Kidney epithelial cell (primary cell): ENCODE results near the gene FGR. TPM values are rescaled to one million over a fixed set of nuclear protein-coding genes. Genes with fewer than 3 reads are reported as not detected.
A peak's percentile ranks its signal among the peaks of the same experiment; 100 is the strongest.

Experiments
- DNase-seq: peaks from one replicate; pipeline ENCODE4 v3.0.0-alpha.2; 2010; ENCODE audit warnings: low read depth
- H3K27me3 ChIP-seq: 2 replicates; pipeline ENCODE4 v1.6.0; 2011; ENCODE audit warnings: low read length; ENCODE audit not compliant: control insufficient read depth, insufficient read depth
- H3K36me3 ChIP-seq: 2 replicates; pipeline ENCODE4 v1.5.1; 2011; ENCODE audit warnings: low read length; ENCODE audit not compliant: control insufficient read depth, insufficient read depth
- H3K4me3 ChIP-seq: 2 replicates; pipeline ENCODE4 v1.5.1; 2011; ENCODE audit warnings: low read depth, mild to moderate bottlenecking, control low read depth, low read length
- CTCF ChIP-seq: IDR thresholded peaks from 2 replicates; pipeline ENCODE4 v1.5.1; 2011; ENCODE audit warnings: mild to moderate bottlenecking, moderate library complexity, low read length, control low read depth, inconsistent platforms; ENCODE audit not compliant: insufficient read depth, poor library complexity, severe bottlenecking
- total RNA-seq: library from RNA; depleted of rRNA; stranded (reverse); fragments of >200 nt; gene quantifications from 2 replicates; pipeline ENCODE4 v1.2.3, GENCODE V29; 2015

Gene FGR
- total RNA-seq, 1 donor from 2014 or later = not detected

- no peak overlapping the region for H3K4me3 ChIP-seq
These were observed 41.4 kb upstream of the FGR start for GRCh38 chr1:27676410-27676809.

GRCh38 chr1:27672750-27673112 is 37.7 kb upstream of the FGR start:
- no peak for TF ChIP-seq CTCF
- DNase-seq = no peak
- no peaks in the 10 kb centered on the region for H3K36me3 ChIP-seq
- H3K27me3 ChIP-seq = no peaks in the 10 kb centered on the region
- peak overlapping the region; percentile 33 for H3K4me3 ChIP-seq

More at GRCh38 chr1:27676410-27676809, 41.4 kb upstream of the FGR start:
- TF ChIP-seq CTCF = no peak
- DNase-seq = no peak
- H3K36me3 ChIP-seq = no peaks in the 10 kb centered on the region
- no peaks in the 10 kb centered on the region for H3K27me3 ChIP-seq

GRCh38 chr1:27671964-27672749 is 37.2 kb upstream of the FGR start, which contains the start of gene IFI6:
IFI6 (minus strand) TSS chr1:27672192; CDS start chr1:27669314, 2,878 bp downstream.
- H3K36me3 ChIP-seq = no peaks in the 10 kb centered on the region
- TF ChIP-seq CTCF = peak; percentile 27
- peak; percentile 89 for DNase-seq
- H3K27me3 ChIP-seq = no peaks in the 10 kb centered on the region
- H3K4me3 ChIP-seq = peak within 1 kb of the TSS; percentile 33

GRCh38 chr1:27669876-27670275 is 34.9 kb upstream of the FGR start:
- Histone ChIP-seq H3K36me3 (no peaks in the 10 kb centered on the region), H3K27me3 (no peaks in the 10 kb centered on the region), H3K4me3 (no peak overlapping the region)
- no peak for DNase-seq
- no peak for TF ChIP-seq CTCF

- Histone ChIP-seq H3K27me3 (no peaks in the 10 kb centered on the region), H3K36me3 (no peaks in the 10 kb centered on the region), H3K4me3 (peak overlapping the region; percentile 33)
- TF ChIP-seq CTCF = peak; percentile 98
- no peak for DNase-seq
These were observed 34.1 kb upstream of the FGR start for GRCh38 chr1:27668808-27669723.
